Stimulated activated CD4-positive, alpha-beta T cell treated with anti-CD3 and anti-CD28 coated beads, TNF-alpha, amount 100 ng/mL, for 24 hours (primary cell): Measurements from ENCODE around the gene CENPV.

Experiments
- DNase-seq, 3 experiments: peaks; one replicate each; pipeline ENCODE4 v3.0.0-alpha.2; 2020; ENCODE audit warnings: low read depth in 3 of 3

CENPV gene

GRCh38 chr17:16361874-16362273 is 8.6 kb upstream of the CENPV start:
- DNase-seq, result no peak

GRCh38 chr17:16358394-16358793 is 5.1 kb upstream of the CENPV start:
- DNase-seq, result no peak

- DNase-seq, result no peak
Measured at GRCh38 chr17:16354585-16354984, 1.3 kb upstream of the CENPV start.

GRCh38 chr17:16352667-16353316 is 477 bp downstream of the CENPV start:
- DNase-seq, result peak in 2 of 3 experiments; percentile 20 to 35

- peak in 2 of 3 experiments; percentile 14 to 37 for DNase-seq
Measured at GRCh38 chr17:16352303-16352666, 984 bp downstream of the CENPV start.

- DNase-seq, result no peak
Measured at GRCh38 chr17:16351831-16352230, 1.4 kb downstream of the CENPV start.

GRCh38 chr17:16349431-16349830 is 3.8 kb downstream of the CENPV start:
- DNase-seq, result peak in 1 of 3 experiments; percentile 4

GRCh38 chr17:16348586-16348985 is 4.7 kb downstream of the CENPV start:
- DNase-seq, result no peak

- DNase-seq, result no peak
Measured at GRCh38 chr17:16346721-16347271, 6.5 kb downstream of the CENPV start.

GRCh38 chr17:16345565-16345964 is 7.7 kb downstream of the CENPV start:
- no peak for DNase-seq

GRCh38 chr17:16343569-16343968 is 9.7 kb downstream of the CENPV start:
- DNase-seq, result no peak

- DNase-seq, result no peak
Measured at GRCh38 chr17:16342979-16343378, 10.3 kb downstream of the CENPV start.

- DNase-seq, result no peak
Measured at GRCh38 chr17:16339959-16340358, 13.3 kb downstream of the CENPV start.

GRCh38 chr17:16339402-16339801 is 13.9 kb downstream of the CENPV start:
- no peak for DNase-seq

GRCh38 chr17:16338391-16338790 is 14.9 kb downstream of the CENPV start:
- DNase-seq, result no peak

GRCh38 chr17:16329519-16330271 is 23.6 kb downstream of the CENPV start:
- no peak for DNase-seq

- no peak for DNase-seq
Measured at GRCh38 chr17:16328997-16329396, 24.3 kb downstream of the CENPV start.

- DNase-seq, result no peak
Measured at GRCh38 chr17:16327018-16327417, 26.3 kb downstream of the CENPV start.

- DNase-seq, result no peak
Measured at GRCh38 chr17:16325964-16326363, 27.3 kb downstream of the CENPV start.

- no peak for DNase-seq
Measured at GRCh38 chr17:16322636-16323035, 30.6 kb downstream of the CENPV start.

- DNase-seq, result no peak
Measured at GRCh38 chr17:16319969-16320368, 33.3 kb downstream of the CENPV start.

GRCh38 chr17:16314859-16315258 is 38.4 kb downstream of the CENPV start:
- no peak for DNase-seq

- DNase-seq, result no peak
Measured at GRCh38 chr17:16314189-16314588, 39.1 kb downstream of the CENPV start.
